HG02642 (cell line): ENCODE measurements around the gene UBA3.
A peak's percentile ranks its signal among the peaks of the same experiment; 100 is the strongest.

Experiments used
- ATAC-seq: cut with Tn5 transposase; IDR thresholded peaks from one replicate; pipeline ENCODE4 v1.9.1; 2021; ENCODE audit warnings: mild to moderate bottlenecking; ENCODE audit not compliant: unreplicated experiment, poor library complexity

Gene UBA3

DNA sequence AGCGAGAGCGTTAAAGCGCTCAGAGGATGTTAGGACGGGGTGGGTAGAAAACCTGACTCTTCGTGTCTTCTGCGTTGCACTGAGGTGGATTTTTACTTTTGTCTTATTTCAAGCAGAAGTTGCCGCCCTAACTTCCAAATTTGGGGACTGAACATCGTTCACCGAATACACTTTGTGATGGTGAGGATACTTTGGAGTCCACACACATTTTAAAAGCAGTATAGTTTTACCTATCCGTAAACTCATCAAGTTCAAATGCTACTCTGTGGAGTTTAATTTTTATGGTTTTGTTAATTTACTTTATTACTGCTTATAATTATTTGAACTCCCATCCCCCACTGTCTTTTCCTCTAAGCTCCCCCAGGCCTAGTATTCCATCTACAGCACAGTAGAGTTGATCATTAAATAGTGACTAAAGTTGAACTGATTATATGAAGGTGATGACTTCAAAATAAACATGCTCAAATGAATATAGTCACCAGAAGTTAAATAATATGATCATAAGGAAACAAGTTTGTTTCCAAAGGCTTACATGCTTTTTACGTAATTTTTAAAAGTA lies 66.1 kb downstream of the UBA3 start:
- ATAC-seq, result no peak

GRCh38 chr3:69013253-69014021 lies 66.7 kb downstream of the UBA3 start, which contains the start of gene EOGT:
TSS of gene EOGT (minus strand) at chr3:69013684. CDS start at chr3:69009846, 3,838 bp downstream.
- ATAC-seq, result peak; percentile 90

- ATAC-seq, result peak; percentile 49
These were observed 67.3 kb downstream of the UBA3 start for GRCh38 chr3:69012800-69013252.

DNA sequence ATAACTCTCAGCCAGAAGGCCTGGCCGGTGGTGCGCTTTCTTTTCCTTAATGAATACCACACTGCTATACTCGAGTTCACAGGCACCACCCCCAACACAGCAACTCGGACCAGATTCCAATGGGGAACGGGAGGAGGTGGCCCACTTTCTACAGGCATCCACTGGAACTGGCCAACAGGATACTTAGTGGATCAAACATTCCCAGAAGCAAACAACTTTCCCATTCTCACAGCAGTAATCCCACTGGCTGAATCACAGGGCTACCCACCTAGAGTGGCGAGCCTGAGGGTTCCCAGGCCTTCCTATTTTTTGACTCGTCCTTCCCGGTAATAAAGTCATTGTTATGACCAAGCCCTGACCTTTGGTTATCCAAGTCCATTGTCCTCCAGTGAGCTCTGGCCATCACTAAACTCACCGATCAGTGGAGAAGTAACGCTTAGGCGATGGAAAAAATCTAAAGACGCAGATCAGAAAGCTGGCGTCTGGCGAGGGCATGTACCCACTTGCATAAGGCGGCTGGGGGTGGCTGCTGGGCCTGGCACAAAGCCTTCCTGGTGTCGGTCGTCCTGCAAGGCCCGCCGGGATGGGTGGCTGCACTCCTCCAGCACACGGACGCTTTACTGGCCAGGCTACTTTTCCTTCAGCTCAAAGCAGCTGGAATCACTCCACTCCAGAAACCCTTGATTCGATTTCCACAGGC lies 67.9 kb downstream of the UBA3 start:
- ATAC-seq, result no peak

- no peak for ATAC-seq
These were observed 69.0 kb downstream of the UBA3 start for GRCh38 chr3:69011096-69011730.

- ATAC-seq, result no peak
These were observed 70.4 kb downstream of the UBA3 start for GRCh38 chr3:69009559-69010410.

- no peak for ATAC-seq
These were observed 71.2 kb downstream of the UBA3 start for GRCh38 chr3:69008980-69009379.

GRCh38 chr3:69005791-69006482 lies 74.2 kb downstream of the UBA3 start:
- no peak for ATAC-seq

- no peak for ATAC-seq
These were observed 74.9 kb downstream of the UBA3 start for GRCh38 chr3:69005071-69005790.
